Brain microvascular endothelial cell (primary cell): ENCODE measurements around the gene ADORA1.

Experiments
- DNase-seq: peaks from one replicate; pipeline ENCODE4 v3.0.0-alpha.2; 2020
- H3K27ac ChIP-seq: fragments of 250-450 bp; sonication (Bioruptor Pico); 2 replicates; pipeline ENCODE4 v1.5.1; 2020; ENCODE audit warnings: mild to moderate bottlenecking, moderate library complexity
- H3K27me3 ChIP-seq: fragments of 250-450 bp; sonication (Bioruptor Pico); replicated peaks from 2 replicates; pipeline ENCODE4 v1.5.1; 2020; ENCODE audit warnings: mild to moderate bottlenecking
- H3K36me3 ChIP-seq: fragments of 250-450 bp; sonication (Bioruptor Pico); replicated peaks from 2 replicates; pipeline ENCODE4 v1.5.1; 2020; ENCODE audit warnings: mild to moderate bottlenecking
- H3K4me3 ChIP-seq: 2 replicates; pipeline ENCODE4 v1.5.1; 2011; ENCODE audit warnings: low read depth, mild to moderate bottlenecking, control low read depth, low read length, moderate library complexity
- in situ Hi-C: cut with HindIII; loops from 2 replicates; pipeline ENCODE4 v1.10.0; 2017; ENCODE audit warnings: low sequenced_read_pairs, low pct_ligation_motif_present
- TF ChIP-seq, protein P1 (sequence below): IDR thresholded peaks from 2 replicates; pipeline ENCODE4 v1.5.1; 2011; ENCODE audit warnings: low read depth, mild to moderate bottlenecking, moderate library complexity, low read length, control low read depth, inconsistent platforms; ENCODE audit errors: missing control alignments

ADORA1 gene

DNA sequence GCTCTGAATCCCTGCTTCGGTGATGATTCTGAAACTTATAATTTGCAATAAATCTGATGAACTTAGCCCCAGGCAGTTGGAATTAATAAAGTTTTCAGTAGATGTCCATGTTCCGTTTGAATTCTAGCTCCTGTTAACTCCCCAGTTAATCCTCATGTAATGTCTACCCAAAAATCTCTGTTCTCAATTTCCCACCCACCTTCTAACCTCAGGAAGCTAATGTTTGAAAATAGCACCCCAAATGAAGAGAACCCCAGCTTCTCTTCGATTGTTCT lies 45.4 kb upstream of the ADORA1 start:
- no peak for DNase-seq
- in situ Hi-C loops = no loop called here
- H3K27me3 ChIP-seq = peaks cover 15% of the 10 kb centered on the region

DNA sequence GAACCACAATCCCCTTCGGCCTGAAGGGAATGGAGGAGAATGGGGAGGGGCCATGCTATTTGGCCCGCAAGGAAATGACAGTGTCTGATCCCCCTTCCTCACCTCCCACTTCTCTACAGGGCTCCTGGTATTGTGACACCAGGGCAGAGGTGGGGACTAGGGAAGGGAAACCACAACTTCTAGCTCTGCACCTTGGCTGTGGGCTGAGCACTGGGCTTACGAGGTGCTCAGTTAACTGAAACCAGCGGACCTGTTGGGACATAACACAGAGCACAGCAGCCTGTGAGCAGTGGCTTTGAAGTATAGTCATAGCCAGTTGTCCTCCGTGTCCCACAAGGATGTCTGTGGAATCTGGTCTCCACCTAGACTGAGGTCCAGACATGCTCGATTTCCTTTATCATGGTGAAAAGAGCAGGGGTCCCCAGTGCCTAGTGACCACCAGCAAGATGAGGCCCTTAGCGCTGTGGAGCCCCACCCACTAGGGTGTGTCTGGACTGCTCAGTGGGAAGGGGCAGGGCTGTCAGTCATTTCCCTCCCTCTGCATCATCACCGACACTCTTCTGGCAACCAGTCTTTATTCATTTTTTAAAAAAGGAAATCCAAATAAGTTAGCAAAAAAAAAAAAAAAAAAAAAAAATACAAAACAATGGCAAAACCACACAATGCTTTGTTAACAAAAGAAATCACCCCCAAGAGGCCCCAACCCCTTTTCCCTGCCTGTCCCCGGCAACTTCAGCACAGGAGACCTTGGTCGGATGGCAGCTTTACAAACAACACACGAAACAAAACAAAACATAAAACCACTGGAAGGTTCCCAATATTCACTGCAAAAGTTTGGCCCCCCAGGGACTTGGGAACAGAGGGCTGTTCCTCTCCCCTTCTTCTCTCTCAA lies 44.7 kb upstream of the ADORA1 start:
- in situ Hi-C loops = no loop called here
- no peak overlapping the region for H3K27ac ChIP-seq

More for the DNA sequence above, 45.4 kb upstream of the ADORA1 start:
- Histone ChIP-seq H3K36me3 (no peaks in the 10 kb centered on the region), H3K27ac (no peak overlapping the region), H3K4me3 (no peak overlapping the region)
- TF ChIP-seq, protein P1, sequence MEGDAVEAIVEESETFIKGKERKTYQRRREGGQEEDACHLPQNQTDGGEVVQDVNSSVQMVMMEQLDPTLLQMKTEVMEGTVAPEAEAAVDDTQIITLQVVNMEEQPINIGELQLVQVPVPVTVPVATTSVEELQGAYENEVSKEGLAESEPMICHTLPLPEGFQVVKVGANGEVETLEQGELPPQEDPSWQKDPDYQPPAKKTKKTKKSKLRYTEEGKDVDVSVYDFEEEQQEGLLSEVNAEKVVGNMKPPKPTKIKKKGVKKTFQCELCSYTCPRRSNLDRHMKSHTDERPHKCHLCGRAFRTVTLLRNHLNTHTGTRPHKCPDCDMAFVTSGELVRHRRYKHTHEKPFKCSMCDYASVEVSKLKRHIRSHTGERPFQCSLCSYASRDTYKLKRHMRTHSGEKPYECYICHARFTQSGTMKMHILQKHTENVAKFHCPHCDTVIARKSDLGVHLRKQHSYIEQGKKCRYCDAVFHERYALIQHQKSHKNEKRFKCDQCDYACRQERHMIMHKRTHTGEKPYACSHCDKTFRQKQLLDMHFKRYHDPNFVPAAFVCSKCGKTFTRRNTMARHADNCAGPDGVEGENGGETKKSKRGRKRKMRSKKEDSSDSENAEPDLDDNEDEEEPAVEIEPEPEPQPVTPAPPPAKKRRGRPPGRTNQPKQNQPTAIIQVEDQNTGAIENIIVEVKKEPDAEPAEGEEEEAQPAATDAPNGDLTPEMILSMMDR = no peak

DNA sequence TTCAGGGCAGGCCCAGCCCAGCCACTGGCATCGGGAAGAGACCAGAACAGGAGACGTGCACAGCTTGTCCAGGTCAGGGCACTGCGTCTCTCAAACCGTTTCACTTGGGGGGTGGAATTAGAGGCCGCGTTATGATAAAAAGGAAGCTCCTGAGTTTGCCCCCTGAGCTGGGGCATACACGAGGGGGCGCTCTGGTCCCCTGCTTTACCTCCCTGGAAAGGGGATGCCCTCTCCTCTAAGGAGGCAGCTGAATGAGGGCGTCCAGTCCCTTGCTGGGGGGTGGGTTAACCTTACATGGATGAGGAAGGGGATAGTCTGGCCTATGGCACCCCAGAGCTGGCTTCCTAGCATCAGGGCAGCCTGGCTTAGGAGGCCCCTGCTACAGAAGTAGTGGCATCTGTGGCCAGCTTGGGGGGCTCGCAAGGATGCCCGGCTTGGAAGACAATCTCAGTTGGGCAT lies 44.0 kb upstream of the ADORA1 start:
- H3K4me3 ChIP-seq = no peak overlapping the region
- H3K27me3 ChIP-seq = peaks cover 11% of the 10 kb centered on the region
- H3K27ac ChIP-seq = no peak overlapping the region
- no peak for DNase-seq
- TF ChIP-seq, protein P1 = no peak
- in situ Hi-C loops = no loop called here
- no peaks in the 10 kb centered on the region for H3K36me3 ChIP-seq

More for the DNA sequence above, 44.7 kb upstream of the ADORA1 start:
- Histone ChIP-seq H3K36me3 (no peaks in the 10 kb centered on the region), H3K4me3 (no peak overlapping the region), H3K27me3 (peaks cover 14% of the 10 kb centered on the region)
- DNase-seq = no peak
- TF ChIP-seq, protein P1 = no peak

DNA sequence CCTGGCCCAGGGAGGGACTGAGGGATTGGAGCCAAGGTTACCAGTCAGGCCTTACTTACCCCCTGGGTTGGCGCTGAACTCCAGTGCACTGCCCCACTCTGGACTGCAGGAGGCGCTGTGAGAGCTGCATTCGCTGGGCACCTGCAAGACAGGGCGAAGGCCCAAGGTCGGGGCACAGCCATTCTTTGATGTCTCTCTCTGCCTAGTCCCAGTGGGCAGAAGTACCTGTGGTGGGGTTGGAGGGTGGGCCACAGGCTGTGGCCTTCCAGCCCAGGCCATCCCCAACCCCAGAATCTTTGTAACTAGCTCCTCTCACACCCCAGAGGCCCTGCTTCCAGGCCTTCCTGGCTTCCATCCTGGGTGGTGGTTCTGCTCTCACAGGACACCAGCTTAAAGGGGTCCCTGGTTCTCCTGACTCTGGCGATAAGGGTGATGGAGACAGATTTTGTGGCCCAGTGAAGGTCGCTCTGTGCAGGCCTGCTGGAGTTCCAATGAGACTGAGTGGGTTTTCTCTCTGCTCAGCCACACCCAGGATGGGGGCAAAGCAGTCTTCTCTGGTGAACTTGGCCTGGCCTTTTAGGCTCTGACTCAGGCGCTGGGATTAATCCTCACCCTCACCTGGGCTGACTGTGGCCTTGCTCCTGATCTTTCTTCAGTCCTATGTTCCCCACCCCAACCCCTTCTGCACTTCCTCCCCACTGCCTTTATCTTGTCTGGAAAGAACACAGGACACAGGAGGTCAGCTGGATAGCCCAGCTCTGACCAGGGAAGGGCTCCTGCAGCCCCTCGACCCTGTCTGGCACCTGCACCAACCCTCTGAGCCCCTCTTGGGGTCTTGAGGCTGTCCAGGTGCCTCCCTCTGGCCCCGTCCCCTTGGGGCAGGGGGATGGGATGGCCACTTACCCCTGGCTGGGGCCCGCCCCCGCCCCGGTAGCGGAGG lies 42.7 kb upstream of the ADORA1 start:
- Histone ChIP-seq H3K4me3 (no peak overlapping the region), H3K27ac (no peak overlapping the region), H3K36me3 (no peaks in the 10 kb centered on the region), H3K27me3 (peaks cover 11% of the 10 kb centered on the region)
- in situ Hi-C loops = no loop called here
- no peak for DNase-seq
- TF ChIP-seq, protein P1 = peak; percentile 61

DNA sequence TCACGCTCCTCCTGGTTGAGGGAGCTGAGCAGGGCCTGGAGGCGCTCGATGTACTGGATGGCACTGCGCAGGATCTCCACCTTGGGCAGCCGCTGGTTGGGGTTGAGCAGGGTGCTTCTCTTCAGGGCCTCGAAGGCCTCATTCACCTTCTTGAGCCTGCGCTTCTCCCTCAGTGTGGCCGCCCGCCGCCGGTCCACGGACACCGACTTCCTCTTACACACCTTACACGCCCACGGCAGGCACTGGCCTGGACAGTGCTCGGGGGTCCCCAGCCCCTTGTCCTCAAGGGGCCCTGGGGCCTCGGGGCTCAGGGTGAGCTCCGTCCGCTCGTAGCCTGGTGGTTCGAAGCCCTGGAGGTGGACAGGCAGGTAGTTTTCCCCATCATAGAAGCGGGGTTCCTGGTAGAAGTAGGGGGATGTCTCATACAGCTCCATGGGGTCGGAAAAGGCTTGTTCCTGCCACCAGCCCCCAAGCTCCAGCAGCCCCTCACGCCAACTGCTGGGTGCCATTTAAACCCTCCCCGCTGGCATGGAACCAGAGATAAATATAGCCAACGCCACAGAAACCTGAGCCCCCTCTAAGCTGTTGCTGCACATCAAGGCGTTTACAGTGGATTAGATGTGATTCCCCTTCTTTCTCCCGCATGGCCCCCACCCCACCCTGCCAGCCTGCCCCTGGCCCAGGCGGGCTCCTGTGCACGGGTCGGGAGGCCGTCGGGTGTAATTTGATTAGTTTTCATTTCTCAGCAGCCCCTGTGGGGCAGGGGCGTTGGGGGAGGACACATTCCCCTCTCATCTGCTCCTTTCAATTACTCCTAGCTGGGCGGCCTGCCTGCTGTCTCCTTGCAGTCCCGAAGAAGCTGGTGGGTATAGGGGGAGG lies 41.8 kb upstream of the ADORA1 start, which contains the start of gene MYOG:
Gene MYOG (minus strand): TSS at position 485 of the 879 bp plus-strand sequence. CDS start 51 bp downstream, at position 434.
- Histone ChIP-seq H3K36me3 (no peaks in the 10 kb centered on the region), H3K4me3 (no peak within 1 kb of the TSS), H3K27me3 (peaks cover 9% of the 10 kb centered on the region), H3K27ac (no peak within 1 kb of the TSS)
- DNase-seq = no peak
- in situ Hi-C loops = no loop called here
- TF ChIP-seq, protein P1 = no peak
